HG02588 (cell line): ENCODE measurements around the gene FGF1.

Source experiments
- ATAC-seq: cut with Tn5 transposase; IDR thresholded peaks from one replicate; pipeline ENCODE4 v1.9.1; 2021; ENCODE audit warnings: mild to moderate bottlenecking, moderate library complexity; ENCODE audit not compliant: unreplicated experiment

The FGF1 gene

GRCh38 chr5:142685418-142686209 lies at the start of gene FGF1:
TSS of gene FGF1 (minus strand) at chr5:142686090. CDS start at chr5:142614127, 71,963 bp downstream.
- ATAC-seq = no peak

GRCh38 chr5:142727735-142728047 lies 41.8 kb upstream of the FGF1 start:
- ATAC-seq = no peak

DNA sequence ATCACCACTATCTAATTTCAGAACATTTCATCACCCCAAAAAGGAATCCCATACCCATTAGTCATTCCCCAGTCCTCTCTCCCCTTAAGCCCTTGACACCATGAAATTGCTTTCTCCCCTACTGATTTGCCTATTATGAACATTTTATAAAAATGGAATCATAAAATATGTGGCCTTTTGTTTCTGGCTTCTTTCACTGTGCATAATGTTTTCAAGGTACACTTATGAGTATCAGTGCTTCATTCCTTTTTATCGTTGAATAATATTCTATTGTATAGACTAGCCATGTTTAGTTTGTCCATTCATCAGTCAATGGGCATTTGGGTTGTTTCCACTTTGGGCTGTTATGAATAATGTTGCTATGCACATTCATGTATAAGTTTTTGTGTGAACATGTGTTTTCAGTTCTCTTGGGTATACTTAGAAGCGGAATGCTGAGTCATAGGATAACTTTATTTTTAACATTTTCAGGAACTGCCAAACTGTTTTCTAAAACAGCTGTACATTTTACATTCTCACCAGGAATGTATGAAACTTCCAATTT lies 40.4 kb upstream of the FGF1 start:
- no peak for ATAC-seq

- ATAC-seq = no peak
Observed at GRCh38 chr5:142725231-142726187, 39.6 kb upstream of the FGF1 start.

DNA sequence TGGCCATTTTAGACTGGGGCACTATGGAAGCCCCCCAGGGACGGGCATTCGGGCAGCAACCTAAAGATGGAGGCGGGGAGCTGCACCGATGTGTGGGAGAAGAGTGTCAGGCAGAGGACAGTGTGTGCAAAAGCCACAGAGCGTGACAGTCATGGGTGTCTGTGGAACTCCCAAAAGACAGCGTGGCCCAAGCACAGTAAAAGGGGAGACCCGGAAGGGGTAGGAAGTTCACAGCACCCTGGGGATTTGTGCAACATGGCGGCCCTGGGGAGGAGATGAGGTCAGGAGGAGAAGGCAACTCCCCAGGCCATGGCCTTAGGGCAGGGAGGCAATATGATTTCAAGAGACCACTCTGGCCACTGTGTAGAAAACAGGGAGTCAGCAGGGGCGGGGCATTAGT lies 38.9 kb upstream of the FGF1 start:
- ATAC-seq = no peak

- ATAC-seq = no peak
Observed at GRCh38 chr5:142722896-142723295, 37.0 kb upstream of the FGF1 start.

GRCh38 chr5:142722146-142722545 lies 36.3 kb upstream of the FGF1 start:
- ATAC-seq = no peak

DNA sequence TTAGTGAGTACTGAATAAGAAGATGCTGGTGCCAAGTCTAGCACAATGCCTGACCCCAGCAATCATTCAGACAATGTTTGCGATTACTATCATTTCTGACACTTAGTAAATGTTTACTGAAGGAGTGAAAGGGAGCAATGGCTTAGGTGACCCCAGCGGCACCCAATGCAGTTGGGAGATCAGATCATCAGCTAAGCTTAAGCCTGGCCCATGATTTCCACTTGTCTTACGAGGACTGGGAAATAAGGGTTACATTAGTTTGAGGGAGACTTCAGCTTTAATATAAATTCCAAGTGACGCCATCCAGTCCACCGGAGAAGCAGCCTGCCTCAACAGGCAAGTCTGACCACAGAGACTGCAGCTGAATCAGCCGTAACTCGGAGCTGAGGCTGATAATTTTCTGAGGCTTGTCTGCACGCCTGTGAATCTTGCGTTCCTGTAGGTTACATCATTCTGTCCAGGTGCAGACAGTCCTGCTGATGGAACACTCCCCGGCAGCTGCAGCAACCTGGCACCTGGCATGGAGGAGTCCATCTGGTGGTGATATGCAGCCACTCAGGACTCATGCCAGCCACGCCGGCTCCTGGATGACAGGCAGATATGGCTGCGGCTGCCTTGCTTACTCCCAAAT lies 34.9 kb upstream of the FGF1 start:
- no peak for ATAC-seq

DNA sequence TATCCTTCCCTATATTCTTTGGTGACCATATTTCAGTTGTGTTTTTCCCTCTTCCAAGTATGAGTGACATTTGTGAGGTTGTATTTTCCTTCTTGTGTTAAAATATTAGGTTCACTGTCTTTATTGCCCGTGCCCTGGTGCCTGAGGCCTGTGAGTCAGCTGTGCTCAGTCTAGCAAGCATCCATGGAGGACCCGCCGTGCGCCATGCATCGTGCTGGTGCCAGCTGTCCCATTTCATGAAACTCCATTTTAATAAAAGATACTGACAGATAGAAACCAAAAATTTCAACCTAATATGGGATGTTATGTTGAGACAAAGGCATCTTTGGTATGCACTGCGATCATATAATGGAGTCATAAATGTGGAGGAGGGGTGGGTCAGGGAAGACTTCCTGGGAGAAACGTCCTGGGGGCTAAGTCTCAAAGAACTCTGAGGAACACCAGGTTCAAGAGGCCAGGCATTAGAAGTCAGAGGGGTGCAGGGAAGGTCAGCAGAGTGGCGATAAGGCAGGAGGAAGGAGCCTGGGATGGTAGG lies 34.0 kb upstream of the FGF1 start:
- no peak for ATAC-seq

- ATAC-seq = no peak
Observed at GRCh38 chr5:142717582-142718215, 31.8 kb upstream of the FGF1 start.

- ATAC-seq = peak; percentile 33
Observed at GRCh38 chr5:142716963-142717362, 31.1 kb upstream of the FGF1 start.

GRCh38 chr5:142715291-142715690 lies 29.4 kb upstream of the FGF1 start:
- no peak for ATAC-seq

GRCh38 chr5:142713121-142713706 lies 27.3 kb upstream of the FGF1 start:
- ATAC-seq = peak; percentile 99

DNA sequence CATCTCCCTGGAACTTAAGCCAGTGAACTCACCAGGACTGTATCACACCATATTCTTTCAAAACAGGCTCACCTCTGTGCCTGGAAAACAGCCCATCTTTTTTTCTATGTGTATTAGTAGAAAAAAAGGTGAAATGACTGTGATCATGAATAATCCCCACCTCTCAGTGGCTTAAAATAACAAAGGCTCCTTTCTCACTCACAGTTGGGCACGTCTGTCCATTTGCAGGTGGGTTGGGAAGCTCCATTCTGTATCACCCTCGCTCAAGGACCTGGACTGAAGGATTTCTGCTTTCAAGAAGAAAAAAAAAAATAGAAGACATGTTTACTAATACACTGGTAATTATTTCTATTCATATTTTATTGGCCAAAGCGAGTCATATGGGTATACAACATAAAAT lies 17.3 kb upstream of the FGF1 start:
- no peak for ATAC-seq

GRCh38 chr5:142701673-142702311 lies 15.9 kb upstream of the FGF1 start:
- ATAC-seq = no peak

DNA sequence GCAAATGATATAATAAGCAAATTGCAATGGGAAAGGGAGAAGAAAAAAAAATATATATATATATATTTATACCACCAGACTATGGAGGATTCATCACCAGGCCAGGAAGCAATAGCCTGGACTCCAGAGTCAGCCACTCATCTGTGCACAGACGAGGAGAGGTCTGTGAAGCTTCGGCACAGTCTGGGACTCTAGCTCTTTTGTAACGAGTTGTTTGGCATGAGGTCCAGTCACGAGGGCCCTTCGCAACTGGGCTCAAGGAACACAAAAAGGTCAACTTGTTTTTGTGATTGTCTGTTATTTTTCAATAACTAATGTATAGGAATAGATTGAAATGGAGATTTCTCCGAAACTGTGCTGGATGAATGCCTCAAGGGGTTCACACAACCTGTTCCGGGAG lies 14.7 kb upstream of the FGF1 start:
- no peak for ATAC-seq

DNA sequence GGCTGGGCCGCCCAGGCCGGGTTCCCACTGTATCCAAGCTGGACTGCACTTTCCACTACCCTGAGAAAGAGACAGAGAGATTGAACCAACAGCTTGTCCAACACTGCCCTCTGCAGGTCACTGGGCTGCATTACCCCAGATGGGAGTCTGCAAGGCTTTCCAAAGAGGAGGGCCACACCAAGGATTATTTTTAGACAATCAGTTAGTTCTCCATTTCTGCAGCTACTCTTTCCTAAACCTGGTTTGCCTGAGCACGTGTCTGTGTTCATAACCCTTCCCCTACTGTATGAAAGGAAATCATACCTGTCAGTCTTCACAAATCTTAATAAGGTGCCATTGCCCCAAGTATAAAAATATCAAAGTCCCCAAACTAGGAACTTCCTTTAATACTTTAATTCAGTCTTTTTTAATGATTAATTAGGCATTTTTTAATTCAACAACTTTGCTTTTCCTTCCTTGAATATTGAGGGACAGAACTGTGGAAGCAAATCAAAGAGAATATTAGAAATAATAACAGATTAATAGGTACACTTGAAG lies 13.4 kb upstream of the FGF1 start:
- ATAC-seq = peak; percentile 83

DNA sequence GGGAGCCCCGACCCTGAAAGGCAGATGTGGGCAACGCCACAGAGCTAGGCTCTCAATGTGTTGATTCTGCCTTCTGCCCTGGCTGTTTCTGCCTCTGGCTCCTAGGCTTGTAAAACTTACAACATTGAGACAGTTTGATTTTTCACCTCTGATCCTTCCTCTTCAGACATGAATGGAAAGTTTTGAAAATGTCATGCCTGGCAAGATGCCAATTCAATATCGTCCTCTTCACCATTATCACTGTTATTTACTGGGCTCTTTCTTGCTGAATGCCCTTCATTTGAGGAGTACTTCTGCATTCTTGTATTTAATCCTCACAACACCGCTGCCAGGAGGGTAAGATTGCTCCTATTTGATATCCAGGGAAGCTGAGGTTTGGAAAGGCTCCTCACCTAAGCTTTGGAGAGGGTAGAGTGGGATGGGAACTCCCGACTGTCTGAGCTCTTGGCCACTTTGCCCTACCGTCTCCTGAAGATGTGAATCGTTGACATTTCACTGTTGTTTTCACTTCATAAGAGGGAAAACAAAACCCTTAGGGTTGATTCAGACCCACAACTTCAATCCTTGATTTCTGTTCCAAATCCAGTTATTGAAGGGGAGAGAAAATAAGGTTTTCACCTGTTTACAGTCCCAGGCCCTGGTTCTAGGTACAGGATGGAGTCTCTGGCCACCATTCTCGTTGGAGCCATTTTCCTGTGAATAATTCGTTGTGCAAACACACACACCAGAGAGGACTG lies 12.7 kb upstream of the FGF1 start:
- no peak for ATAC-seq
